AG09319 (cell line): Measurements from ENCODE around the gene PI3.

Experiments used
- DNase-seq: peaks from one replicate; pipeline ENCODE4 v3.0.0-alpha.2; 2010; ENCODE audit warnings: low read depth; ENCODE audit errors: extremely low read depth
- CTCF ChIP-seq: IDR thresholded peaks from 2 replicates; pipeline ENCODE4 v1.5.1; 2011; ENCODE audit warnings: low read depth, mild to moderate bottlenecking, inconsistent platforms, low read length, moderate library complexity

The PI3 gene

GRCh38 chr20:45163083-45163803, 11.5 kb upstream of the PI3 start:
- no peak for DNase-seq
- no peak for TF ChIP-seq CTCF

GRCh38 chr20:45164906-45165305, 9.8 kb upstream of the PI3 start:
- TF ChIP-seq CTCF, result no peak
- no peak for DNase-seq

- TF ChIP-seq CTCF, result no peak
- DNase-seq, result no peak
Observed at GRCh38 chr20:45173522-45173921, 1.2 kb upstream of the PI3 start.

- no peak for DNase-seq
Observed at GRCh38 chr20:45176526-45177267, 2.0 kb downstream of the PI3 start.

GRCh38 chr20:45179166-45179565, 4.5 kb downstream of the PI3 start:
- no peak for TF ChIP-seq CTCF
- DNase-seq, result no peak

More at GRCh38 chr20:45176526-45177267, 2.0 kb downstream of the PI3 start:
- TF ChIP-seq CTCF, result no peak

- TF ChIP-seq CTCF, result no peak
- no peak for DNase-seq
Observed at GRCh38 chr20:45181639-45182038, 6.9 kb downstream of the PI3 start.

- no peak for DNase-seq
- TF ChIP-seq CTCF, result no peak
Observed at GRCh38 chr20:45183084-45183483, 8.4 kb downstream of the PI3 start.
